ENCODE measurements around the gene TRIM47.

DNA sequence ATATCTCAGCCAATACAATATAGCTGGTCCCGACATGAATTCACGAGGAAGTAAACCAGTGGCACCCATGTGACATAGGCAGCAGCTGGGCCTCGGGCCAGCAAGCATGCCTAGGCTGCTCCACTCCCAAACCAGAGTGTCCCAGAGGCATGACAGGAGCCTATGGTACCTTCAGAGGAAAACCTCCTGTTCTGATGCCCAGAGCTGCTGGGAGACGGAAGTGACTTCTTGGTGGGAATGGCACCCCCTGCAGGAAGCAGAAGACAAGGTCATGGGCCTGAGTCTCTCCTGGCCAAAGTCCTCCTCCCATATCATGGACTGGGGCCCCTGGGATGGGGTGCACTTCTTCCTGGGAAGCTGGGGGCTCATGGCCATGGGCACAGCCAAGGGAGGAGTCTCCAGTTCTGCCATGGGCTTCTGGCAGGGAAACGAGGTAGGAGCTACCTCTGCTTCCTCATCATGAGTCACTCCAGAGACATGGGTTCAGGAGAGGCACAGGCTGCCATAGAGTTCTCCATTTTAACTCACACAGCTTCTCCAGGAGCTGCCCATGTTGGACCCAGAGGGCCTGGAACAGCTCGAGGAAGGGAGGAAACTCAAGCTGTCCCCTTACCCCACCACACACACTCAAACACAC is 49.0 kb upstream of the TRIM47 start:
- TF ChIP-seq POLR2A (IDR thresholded peaks at IDR 0.05; ENCODE audit: low read depth, low read length) (no peak), POLR2AphosphoS5 (IDR thresholded peaks at IDR 0.05; ENCODE audit: low read depth, low read length) (no peak)
